HG03521 (cell line): ENCODE results near the gene USP33.
A peak's percentile ranks its signal among the peaks of the same experiment; 100 is the strongest.
"Not testable (repeated sequence)": the region's sequence is repeated elsewhere in the genome, so short reads cannot be mapped to it uniquely, and the experiment has no call there.

Source experiments
- ATAC-seq: cut with Tn5 transposase; IDR thresholded peaks from one replicate; pipeline ENCODE4 v1.9.1; 2021; ENCODE audit warnings: mild to moderate bottlenecking, moderate library complexity; ENCODE audit not compliant: unreplicated experiment

The USP33 gene

GRCh38 chr1:77673716-77674355 is 85.8 kb downstream of the USP33 start:
- ATAC-seq: no peak

GRCh38 chr1:77673030-77673429 is 86.6 kb downstream of the USP33 start:
- no peak for ATAC-seq

GRCh38 chr1:77672374-77672773 is 87.3 kb downstream of the USP33 start:
- ATAC-seq: no peak

- no peak for ATAC-seq
Measured at GRCh38 chr1:77671836-77672235, 87.8 kb downstream of the USP33 start.

- ATAC-seq: no peak
Measured at GRCh38 chr1:77670330-77670729, 89.3 kb downstream of the USP33 start.

GRCh38 chr1:77668924-77669449 is 90.7 kb downstream of the USP33 start:
- ATAC-seq: no peak

GRCh38 chr1:77664939-77665516 is 94.6 kb downstream of the USP33 start:
- no peak for ATAC-seq

GRCh38 chr1:77661696-77662095 is 98.0 kb downstream of the USP33 start:
- no peak for ATAC-seq

GRCh38 chr1:77659879-77660593 is 99.6 kb downstream of the USP33 start:
- peak; percentile 66 for ATAC-seq

- ATAC-seq: no peak
Measured at GRCh38 chr1:77658271-77658670, 101.4 kb downstream of the USP33 start.

- ATAC-seq: no peak
Measured at GRCh38 chr1:77655431-77655974, 104.1 kb downstream of the USP33 start.

- ATAC-seq: no peak
Measured at GRCh38 chr1:77652970-77653516, 106.6 kb downstream of the USP33 start.

GRCh38 chr1:77652268-77652667 is 107.4 kb downstream of the USP33 start:
- no peak for ATAC-seq

GRCh38 chr1:77649127-77649526 is 110.5 kb downstream of the USP33 start:
- no peak for ATAC-seq

- ATAC-seq: not testable (repeated sequence)
Measured at GRCh38 chr1:77646224-77646623, 113.4 kb downstream of the USP33 start.
